Neural progenitor cell (in vitro differentiated cells): Measurements from ENCODE around the gene CPEB1. TPM values are rescaled to one million over a fixed set of nuclear protein-coding genes. Genes with fewer than 3 reads are reported as not detected.
A peak's percentile ranks its signal among the peaks of the same experiment; 100 is the strongest.

ENCODE experiments used
- DNase-seq: peaks from one replicate; pipeline ENCODE4 v3.0.0-alpha.2; 2016; ENCODE audit warnings: low spot score
- H2AFZ ChIP-seq: fragments of 200-600 bp; sonication (generic); replicated peaks from 2 replicates; pipeline ENCODE4 v1.6.1; 2016; ENCODE audit warnings: antibody characterized with exemption
- H3F3A ChIP-seq: fragments of 200-600 bp; sonication (generic); 2 replicates; pipeline ENCODE4 v1.6.1; 2016; ENCODE audit warnings: antibody characterized with exemption, low read depth
- H3K27ac ChIP-seq: fragments of 200-600 bp; sonication (generic); 2 replicates; pipeline ENCODE4 v1.5.1; 2016; ENCODE audit warnings: mild to moderate bottlenecking
- H3K27me3 ChIP-seq: fragments of 200-600 bp; sonication (generic); 2 replicates; pipeline ENCODE4 v1.6.1; 2016; ENCODE audit warnings: mild to moderate bottlenecking, moderate library complexity
- H3K36me3 ChIP-seq: fragments of 200-600 bp; sonication (generic); 2 replicates; pipeline ENCODE4 v1.5.1; 2016
- H3K4me1 ChIP-seq: fragments of 200-600 bp; sonication (generic); 2 replicates; pipeline ENCODE4 v1.6.1; 2016; ENCODE audit warnings: mixed run types
- H3K4me2 ChIP-seq: fragments of 200-600 bp; sonication (generic); 2 replicates; pipeline ENCODE4 v1.6.1; 2016
- H3K4me3 ChIP-seq: fragments of 200-600 bp; sonication (generic); 2 replicates; pipeline ENCODE4 v1.5.1; 2016
- H3K79me2 ChIP-seq: fragments of 200-600 bp; sonication (generic); 2 replicates; pipeline ENCODE4 v1.6.1; 2016; ENCODE audit warnings: low read depth
- H3K9ac ChIP-seq: fragments of 200-600 bp; sonication (generic); 2 replicates; pipeline ENCODE4 v1.6.1; 2016
- H3K9me3 ChIP-seq: fragments of 200-600 bp; sonication (generic); 2 replicates; pipeline ENCODE4 v1.5.1; 2016; ENCODE audit warnings: low read depth
- H4K20me1 ChIP-seq: fragments of 200-600 bp; sonication (generic); 2 replicates; pipeline ENCODE4 v1.6.1; 2016; ENCODE audit warnings: low read depth
- H3K27ac Mint-ChIP-seq: 3 replicates; pipeline ENCODE4 v1.8.0; 2021; ENCODE audit warnings: mixed read lengths
- H3K27me3 Mint-ChIP-seq: 2 replicates; pipeline ENCODE4 v1.8.0; 2022; ENCODE audit warnings: low read depth, mild to moderate bottlenecking, inconsistent platforms, moderate library complexity, mixed read lengths; ENCODE audit not compliant: insufficient read depth
- H3K36me3 Mint-ChIP-seq: 3 replicates; pipeline ENCODE4 v1.8.0; 2021; ENCODE audit warnings: mixed read lengths
- H3K4me1 Mint-ChIP-seq: 3 replicates; pipeline ENCODE4 v1.8.0; 2021; ENCODE audit warnings: mixed read lengths
- H3K4me3 Mint-ChIP-seq: 3 replicates; pipeline ENCODE4 v1.8.0; 2021; ENCODE audit warnings: mild to moderate bottlenecking, moderate library complexity, mixed read lengths
- H3K9me3 Mint-ChIP-seq: 3 replicates; pipeline ENCODE4 v1.8.0; 2020; ENCODE audit warnings: mixed read lengths
- CTCF ChIP-seq: fragments of 200-600 bp; sonication (generic); IDR thresholded peaks from 2 replicates; pipeline ENCODE4 v1.5.1; 2017; ENCODE audit warnings: antibody characterized with exemption, mild to moderate bottlenecking
- EZH2 ChIP-seq: fragments of 200-600 bp; sonication (generic); IDR thresholded peaks from 2 replicates; pipeline ENCODE4 v1.6.1; 2017; ENCODE audit warnings: antibody characterized with exemption, mild to moderate bottlenecking, moderate library complexity
- EZH2phosphoT487 ChIP-seq: fragments of 200-600 bp; sonication (generic); IDR thresholded peaks from 2 replicates; pipeline ENCODE4 v1.6.1; 2017; ENCODE audit warnings: antibody characterized with exemption
- total RNA-seq: library from RNA; depleted of rRNA; stranded (reverse); fragments of >200 nt; gene quantifications from 2 replicates; pipeline ENCODE4 v1.2.3, GENCODE V29; 2015; ENCODE audit warnings: low replicate concordance

The CPEB1 gene
- total RNA-seq, 1 donor from 2014 or later, result 2.1 TPM

GRCh38 chr15:82679626-82680199 lies 32.5 kb upstream of the CPEB1 start:
- Histone ChIP-seq H3K4me2 (peak overlapping the region; percentile 86), H3F3A (no peaks in the 10 kb centered on the region), H3K27ac (no peak overlapping the region), H4K20me1 (no peaks in the 10 kb centered on the region), H3K79me2 (no peaks in the 10 kb centered on the region), H3K9me3 (no peaks in the 10 kb centered on the region), H3K4me1 (no peaks in the 10 kb centered on the region), H3K4me3 (peak overlapping the region; percentile 66), H3K27me3 (peaks cover 60% of the 10 kb centered on the region), H2AFZ (peak overlapping the region; percentile 86), H3K9ac (no peak overlapping the region), H3K36me3 (no peaks in the 10 kb centered on the region)
- peak overlapping the region; percentile 82 for H3K4me3 Mint-ChIP-seq
- TF ChIP-seq EZH2 (no peak), EZH2phosphoT487 (no peak), CTCF (no peak)
- H3K4me1 Mint-ChIP-seq, result peaks cover 4% of the 10 kb centered on the region
- H3K27me3 Mint-ChIP-seq, result peaks cover 47% of the 10 kb centered on the region
- DNase-seq, result no peak
- no peak overlapping the region for H3K27ac Mint-ChIP-seq
- no peaks in the 10 kb centered on the region for H3K36me3 Mint-ChIP-seq
- peaks cover 3% of the 10 kb centered on the region for H3K9me3 Mint-ChIP-seq

- Histone ChIP-seq H2AFZ (no peak overlapping the region), H3K9me3 (no peaks in the 10 kb centered on the region), H3K36me3 (no peaks in the 10 kb centered on the region), H3K4me2 (no peak overlapping the region), H3K27ac (no peak overlapping the region), H3K4me1 (no peaks in the 10 kb centered on the region), H3K9ac (no peak overlapping the region), H3K27me3 (peaks cover 50% of the 10 kb centered on the region), H3K4me3 (no peak overlapping the region), H4K20me1 (no peaks in the 10 kb centered on the region), H3F3A (no peaks in the 10 kb centered on the region), H3K79me2 (no peaks in the 10 kb centered on the region)
- no peak overlapping the region for H3K4me3 Mint-ChIP-seq
- no peak for DNase-seq
- H3K4me1 Mint-ChIP-seq, result peaks cover 4% of the 10 kb centered on the region
- peaks cover 3% of the 10 kb centered on the region for H3K9me3 Mint-ChIP-seq
- no peaks in the 10 kb centered on the region for H3K36me3 Mint-ChIP-seq
- peaks cover 40% of the 10 kb centered on the region for H3K27me3 Mint-ChIP-seq
- TF ChIP-seq EZH2 (no peak), CTCF (no peak), EZH2phosphoT487 (no peak)
- no peak overlapping the region for H3K27ac Mint-ChIP-seq
These were observed 30.7 kb upstream of the CPEB1 start for GRCh38 chr15:82677720-82678323.

- no peak for DNase-seq
- H3K4me1 Mint-ChIP-seq, result no peaks in the 10 kb centered on the region
- H3F3A ChIP-seq, result no peaks in the 10 kb centered on the region
These were observed 27.7 kb upstream of the CPEB1 start for GRCh38 chr15:82674873-82675272.

More at GRCh38 chr15:82674873-82675272, 27.7 kb upstream of the CPEB1 start:
- no peak overlapping the region for H3K27ac ChIP-seq
- H3K36me3 ChIP-seq, result no peaks in the 10 kb centered on the region
- no peak overlapping the region for H2AFZ ChIP-seq
- TF ChIP-seq CTCF, result no peak
- TF ChIP-seq EZH2, result no peak
- TF ChIP-seq EZH2phosphoT487, result no peak
- H3K9me3 ChIP-seq, result no peaks in the 10 kb centered on the region
- no peak overlapping the region for H3K9ac ChIP-seq
- H3K4me3 ChIP-seq, result no peak overlapping the region
- peaks cover 17% of the 10 kb centered on the region for H3K27me3 Mint-ChIP-seq
- H4K20me1 ChIP-seq, result no peaks in the 10 kb centered on the region
- no peaks in the 10 kb centered on the region for H3K36me3 Mint-ChIP-seq
- H3K9me3 Mint-ChIP-seq, result no peaks in the 10 kb centered on the region
- peaks cover 21% of the 10 kb centered on the region for H3K27me3 ChIP-seq
- H3K27ac Mint-ChIP-seq, result no peak overlapping the region
- H3K4me3 Mint-ChIP-seq, result no peak overlapping the region
- H3K4me1 ChIP-seq, result no peaks in the 10 kb centered on the region
- H3K79me2 ChIP-seq, result no peaks in the 10 kb centered on the region
- H3K4me2 ChIP-seq, result no peak overlapping the region
